ENCODE results near the gene OPTC.

The OPTC gene

GRCh38 chr1:203539831-203540546 is 46.0 kb downstream of the OPTC start:
- no peak for DNase-seq

- DNase-seq, result no peak
Observed at GRCh38 chr1:203544485-203544884, 50.5 kb downstream of the OPTC start.

- no peak for DNase-seq
Observed at GRCh38 chr1:203544978-203545816, 51.2 kb downstream of the OPTC start.

- no peak for DNase-seq
Observed at GRCh38 chr1:203546274-203546673, 52.3 kb downstream of the OPTC start.

GRCh38 chr1:203547147-203547546 is 53.2 kb downstream of the OPTC start:
- DNase-seq, result no peak

GRCh38 chr1:203547771-203548421 is 53.9 kb downstream of the OPTC start:
- DNase-seq, result no peak

- no peak for DNase-seq
Observed at GRCh38 chr1:203548892-203549291, 54.9 kb downstream of the OPTC start.

GRCh38 chr1:203549309-203549708 is 55.4 kb downstream of the OPTC start:
- no peak for DNase-seq

- DNase-seq, result no peak
Observed at GRCh38 chr1:203550846-203551245, 56.9 kb downstream of the OPTC start.

GRCh38 chr1:203551550-203551949 is 57.6 kb downstream of the OPTC start:
- DNase-seq, result peak; percentile 40

GRCh38 chr1:203553496-203553895 is 59.5 kb downstream of the OPTC start:
- DNase-seq, result no peak

GRCh38 chr1:203554071-203554470 is 60.1 kb downstream of the OPTC start:
- DNase-seq, result no peak

- DNase-seq, result peak; percentile 57
Observed at GRCh38 chr1:203555076-203555475, 61.1 kb downstream of the OPTC start.

- DNase-seq, result no peak
Observed at GRCh38 chr1:203555511-203556046, 61.6 kb downstream of the OPTC start.

- DNase-seq, result peak; percentile 95
Observed at GRCh38 chr1:203556047-203556851, 62.3 kb downstream of the OPTC start.

- peak; percentile 94 for DNase-seq
Observed at GRCh38 chr1:203557390-203557789, 63.4 kb downstream of the OPTC start.

- peak; percentile 99 for DNase-seq
Observed at GRCh38 chr1:203558064-203558760, 64.3 kb downstream of the OPTC start.

Measured in fibroblast of skin of right biceps (primary cell).